Measurements from ENCODE around the gene NDST4. TPM values are rescaled to one million over a fixed set of nuclear protein-coding genes. Genes with fewer than 3 reads are reported as not detected.

NDST4 gene
- total RNA-seq, 2 experiments from 2014 or later = not detected

GRCh38 chr4:114811564-114812301 lies 301.7 kb downstream of the NDST4 start:
- POLR2A ChIA-PET = no interaction called here
- CTCF ChIA-PET = no interaction called here

- POLR2A ChIA-PET = no interaction called here
- CTCF ChIA-PET = interaction anchor here (0.6 to 0.9 kb wide), 2 partner anchors 8 to 50 kb away, joined by 3 read pairs; no protein-coding TSS in a partner anchor
Measured at GRCh38 chr4:114807759-114808404, 305.5 kb downstream of the NDST4 start.

- ChIA-PET POLR2A (no interaction called here), CTCF (interaction anchor here (0.9 kb wide), 1 partner anchor 8 kb away, joined by 3 read pairs; no protein-coding TSS in a partner anchor)
Measured at GRCh38 chr4:114807357-114807756, 306.1 kb downstream of the NDST4 start.

GRCh38 chr4:114791976-114792375 lies 321.4 kb downstream of the NDST4 start:
- ChIA-PET POLR2A (no interaction called here), CTCF (no interaction called here)

- POLR2A ChIA-PET = no interaction called here
Measured at GRCh38 chr4:114785570-114785969, 327.9 kb downstream of the NDST4 start.

DNA sequence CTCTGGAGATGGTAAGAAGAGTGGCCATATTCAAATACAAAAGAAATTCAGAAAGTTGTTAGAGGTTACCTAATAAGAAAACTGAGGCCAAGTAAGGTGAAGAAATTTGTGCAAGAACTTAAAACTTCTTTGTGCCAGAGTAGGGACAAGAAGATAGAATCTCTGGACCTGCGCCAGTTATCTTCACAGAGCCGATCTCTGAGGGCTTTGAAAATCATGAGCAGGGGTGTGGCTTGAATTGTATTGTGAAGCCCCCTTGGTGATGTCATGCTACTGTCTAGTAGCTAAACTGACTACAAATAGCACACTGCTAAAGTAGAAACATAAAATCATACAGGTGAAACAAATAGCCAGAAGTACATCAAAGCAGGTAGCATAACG lies 330.2 kb downstream of the NDST4 start:
- CTCF ChIA-PET = no interaction called here
- POLR2A ChIA-PET = no interaction called here

More at GRCh38 chr4:114785570-114785969, 327.9 kb downstream of the NDST4 start:
- CTCF ChIA-PET = no interaction called here

DNA sequence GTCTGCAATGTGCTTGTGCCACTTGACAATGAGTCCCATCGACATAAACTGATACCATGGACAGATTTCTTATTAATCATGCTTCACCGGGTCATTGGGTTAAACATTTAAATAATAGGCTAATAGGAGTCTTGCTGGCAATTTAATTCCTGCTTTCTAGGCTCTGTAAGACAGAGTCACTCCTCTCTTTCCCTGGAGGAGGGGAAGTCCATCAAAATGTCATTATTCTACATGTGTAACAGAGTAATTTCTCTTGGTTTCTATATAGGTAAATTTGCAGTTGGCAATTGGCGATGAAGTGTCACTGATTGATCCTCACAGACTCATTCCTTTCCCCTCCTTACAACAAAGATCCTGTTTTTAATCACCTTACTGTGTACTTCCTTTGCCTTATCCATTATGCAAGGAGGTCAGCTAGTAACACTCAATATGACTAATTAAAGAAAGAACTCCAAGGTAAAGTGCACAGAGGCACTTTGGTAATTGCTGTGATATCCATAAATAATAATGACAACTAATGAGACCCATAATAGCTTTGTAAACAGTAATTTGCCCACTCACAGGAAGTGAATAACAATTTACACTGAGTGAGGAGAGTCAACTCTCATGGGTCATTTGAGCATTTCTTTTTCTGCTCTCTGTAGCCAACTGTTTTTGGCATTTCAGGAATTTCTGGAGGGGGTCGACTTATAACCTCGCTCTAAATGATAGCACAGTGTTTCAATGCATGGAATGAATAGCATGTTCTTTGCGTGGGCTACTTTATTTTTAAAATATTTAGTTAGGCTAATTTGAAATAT lies 330.8 kb downstream of the NDST4 start:
- ChIA-PET POLR2A (no interaction called here), CTCF (no interaction called here)

GRCh38 chr4:114780205-114780604 lies 333.2 kb downstream of the NDST4 start:
- POLR2A ChIA-PET = no interaction called here

More at GRCh38 chr4:114780205-114780604, 333.2 kb downstream of the NDST4 start:
- CTCF ChIA-PET = no interaction called here

Measured in activated CD8-positive, alpha-beta memory T cell treated with anti-CD3 and anti-CD28 coated beads for 36 hours (primary cell).